GDM1 (cell line): ENCODE results near the gene BRWD1.

Experiments
- DNase-seq: peaks from one replicate; lab custom pipeline; 2025; lab: John Stamatoyannopoulos, UW

The BRWD1 gene

DNA sequence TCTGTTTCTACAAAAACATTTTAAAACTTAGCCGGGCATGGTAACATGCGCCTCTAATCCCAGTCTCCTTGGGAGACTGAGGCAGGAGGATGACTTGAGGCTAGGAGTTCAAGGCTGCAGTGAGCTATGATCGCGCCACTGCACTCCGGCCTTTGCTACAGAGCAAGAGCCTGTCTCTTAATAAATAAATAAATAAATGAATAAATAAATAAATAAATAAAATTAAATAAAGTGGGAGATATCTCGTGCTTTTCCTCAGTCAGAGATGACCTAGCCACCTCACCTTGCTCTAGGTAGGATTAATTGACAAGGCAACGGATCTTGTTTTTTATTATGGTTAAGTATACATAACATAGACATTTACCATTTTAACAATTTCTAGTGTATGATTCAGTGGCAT lies 14.3 kb upstream of the BRWD1 start:
- DNase-seq = no peak

DNA sequence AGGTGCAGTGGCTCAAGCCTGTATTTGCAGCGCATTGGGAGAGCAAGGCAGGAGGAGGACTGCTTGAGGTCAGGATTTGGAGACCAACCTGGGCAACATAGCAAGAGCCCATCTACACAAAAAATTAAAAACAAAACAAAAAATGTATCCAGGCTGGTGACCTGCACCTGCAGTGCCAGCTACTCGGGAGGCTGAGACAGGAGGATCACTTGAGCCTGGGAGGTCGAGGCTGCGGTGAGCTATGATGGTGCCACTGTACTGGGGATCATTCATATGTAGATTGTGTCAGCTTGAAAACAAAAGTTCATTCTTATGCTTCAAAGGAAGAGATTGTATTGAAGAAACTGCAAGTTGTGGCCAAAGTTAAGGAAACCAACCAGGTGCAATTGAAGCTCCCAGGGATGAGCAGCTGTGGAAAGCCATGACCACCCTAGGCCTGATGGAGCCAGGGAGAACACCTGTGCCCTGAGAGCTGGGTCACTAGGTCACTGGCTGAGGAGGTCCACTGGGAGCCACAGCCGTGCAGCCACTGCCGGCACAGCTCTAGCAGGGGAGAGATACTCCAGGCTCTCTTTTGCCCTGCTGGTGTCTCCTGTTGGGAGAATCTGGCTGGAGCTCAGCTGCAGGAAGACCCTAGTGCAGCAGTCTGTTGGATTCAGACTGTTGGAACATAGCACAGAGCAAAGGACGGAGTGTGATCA lies 13.3 kb upstream of the BRWD1 start:
- no peak for DNase-seq

DNA sequence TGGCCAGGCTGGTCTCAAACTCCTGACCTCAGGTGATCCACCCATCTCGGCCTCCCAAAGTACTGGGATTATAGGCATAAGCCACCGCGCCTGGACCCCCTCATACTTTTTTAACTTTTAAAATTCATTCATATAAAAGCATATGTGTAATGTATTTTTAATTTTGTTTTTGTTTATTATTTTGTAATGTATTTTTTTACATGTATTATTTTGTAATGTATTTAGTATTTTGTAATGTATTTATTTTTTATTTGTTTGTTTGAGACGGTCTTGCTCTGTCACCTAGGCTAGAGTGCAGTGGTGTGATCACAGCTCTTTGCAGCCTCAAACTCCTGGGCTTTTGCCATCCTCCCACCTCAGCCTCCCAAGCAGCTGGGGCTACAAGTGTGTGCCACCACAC lies 12.0 kb upstream of the BRWD1 start:
- DNase-seq = no peak

DNA sequence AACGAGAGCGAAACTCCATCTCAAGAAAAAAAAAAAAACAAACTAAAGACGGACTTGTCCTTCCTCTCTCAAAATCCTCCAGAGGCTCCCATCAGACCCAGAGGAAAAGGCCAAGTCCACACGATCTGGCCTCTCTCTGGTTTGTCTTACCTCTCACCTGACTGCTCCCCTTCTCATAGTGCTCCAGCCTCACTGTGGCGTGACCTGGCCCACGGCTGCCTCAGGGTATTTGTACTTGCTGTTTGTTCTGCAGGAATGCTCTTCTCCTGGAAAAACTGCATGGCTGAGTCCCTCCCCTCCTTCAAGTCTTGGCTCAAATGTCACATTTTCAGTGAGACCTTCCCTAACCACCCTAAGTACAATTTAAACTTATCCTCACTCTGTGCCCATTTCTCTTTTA lies 8.0 kb upstream of the BRWD1 start:
- DNase-seq = no peak

DNA sequence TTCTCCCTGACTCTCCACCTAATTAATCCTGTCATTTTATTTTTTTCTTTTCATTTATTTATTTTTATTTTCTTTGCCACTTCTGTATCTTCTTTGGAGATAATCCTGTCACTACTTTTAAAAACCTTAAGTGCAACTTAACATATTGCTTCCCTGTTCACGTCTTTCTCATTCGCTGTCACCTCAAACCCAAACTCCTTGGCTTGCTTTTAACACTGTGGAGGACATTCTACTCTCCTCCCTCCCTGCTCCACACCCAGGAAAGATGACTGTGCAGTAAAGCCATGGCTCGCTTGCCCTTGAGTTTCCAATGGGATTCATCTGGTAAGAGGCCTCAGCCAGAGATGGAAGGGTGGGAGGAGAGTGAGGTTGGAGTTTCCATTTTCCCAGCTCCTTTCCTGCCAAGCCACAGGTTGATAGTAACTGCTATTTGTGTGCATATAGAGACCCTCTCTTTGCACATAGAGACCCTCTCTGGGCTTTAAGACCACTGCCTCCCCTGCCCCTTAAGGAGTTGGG lies 6.4 kb upstream of the BRWD1 start:
- no peak for DNase-seq

DNA sequence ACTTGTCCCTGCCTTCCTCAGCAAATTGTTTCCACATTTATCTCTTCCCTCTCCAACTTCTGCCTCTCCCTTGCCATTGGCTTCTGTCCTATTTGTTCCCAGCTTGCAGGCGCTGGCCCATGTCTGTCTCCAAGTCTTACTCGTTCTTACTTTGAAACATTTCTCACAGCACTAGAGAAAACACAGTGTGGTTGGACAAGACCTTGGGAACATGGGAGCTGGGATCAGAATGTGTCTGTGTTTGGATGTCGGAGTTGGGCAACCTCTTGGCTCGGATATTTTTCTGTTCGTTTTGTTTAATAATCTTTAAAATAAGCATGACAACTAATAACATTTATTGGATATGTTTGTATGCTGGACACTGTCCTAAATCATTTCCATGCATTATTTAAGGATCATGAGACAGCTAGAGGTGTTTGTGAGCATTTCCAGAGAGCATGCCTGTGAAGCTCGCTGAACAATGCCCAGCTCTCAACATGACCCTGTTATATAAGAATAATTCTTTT lies 5.9 kb upstream of the BRWD1 start:
- no peak for DNase-seq

DNA sequence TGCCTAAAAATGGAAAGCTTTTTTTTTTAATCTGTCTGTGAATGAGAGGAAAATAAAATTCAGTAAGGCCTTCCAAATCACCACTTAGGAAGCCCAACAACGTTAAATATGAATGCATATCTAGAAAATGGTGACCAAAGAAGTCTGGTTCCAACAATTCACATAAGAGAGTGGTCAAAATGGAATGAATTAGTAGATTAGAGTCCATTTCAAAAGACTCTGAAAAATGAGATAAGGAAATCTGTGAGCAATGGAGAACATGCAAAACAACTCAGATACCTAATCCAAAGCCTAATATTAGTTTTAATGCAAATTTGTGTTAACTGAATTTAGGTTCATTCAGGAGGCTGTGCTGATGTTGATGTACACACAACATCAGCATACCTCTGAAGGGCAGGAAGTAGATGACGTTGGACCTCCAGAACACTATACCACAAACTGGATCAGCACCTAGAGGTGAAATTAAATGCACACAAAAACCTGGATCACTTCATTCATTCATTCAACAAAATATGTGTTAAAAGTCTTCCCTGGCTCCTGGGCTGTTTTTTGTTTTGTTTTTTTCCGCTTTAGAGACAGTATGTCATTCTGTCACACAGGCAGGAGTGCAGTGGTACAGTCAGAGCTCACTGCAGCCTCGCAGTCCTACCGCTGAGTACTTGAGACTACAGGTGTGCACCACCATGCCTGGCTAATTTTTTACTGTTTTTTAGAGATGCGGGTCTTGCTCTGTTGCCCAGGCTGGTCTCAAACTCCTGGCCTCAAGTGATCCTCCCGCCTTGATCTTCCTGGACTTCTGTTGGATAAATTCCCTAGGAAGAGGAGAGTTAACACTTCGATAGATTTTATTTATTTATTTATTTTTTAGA lies 4.9 kb upstream of the BRWD1 start:
- DNase-seq = no peak

DNA sequence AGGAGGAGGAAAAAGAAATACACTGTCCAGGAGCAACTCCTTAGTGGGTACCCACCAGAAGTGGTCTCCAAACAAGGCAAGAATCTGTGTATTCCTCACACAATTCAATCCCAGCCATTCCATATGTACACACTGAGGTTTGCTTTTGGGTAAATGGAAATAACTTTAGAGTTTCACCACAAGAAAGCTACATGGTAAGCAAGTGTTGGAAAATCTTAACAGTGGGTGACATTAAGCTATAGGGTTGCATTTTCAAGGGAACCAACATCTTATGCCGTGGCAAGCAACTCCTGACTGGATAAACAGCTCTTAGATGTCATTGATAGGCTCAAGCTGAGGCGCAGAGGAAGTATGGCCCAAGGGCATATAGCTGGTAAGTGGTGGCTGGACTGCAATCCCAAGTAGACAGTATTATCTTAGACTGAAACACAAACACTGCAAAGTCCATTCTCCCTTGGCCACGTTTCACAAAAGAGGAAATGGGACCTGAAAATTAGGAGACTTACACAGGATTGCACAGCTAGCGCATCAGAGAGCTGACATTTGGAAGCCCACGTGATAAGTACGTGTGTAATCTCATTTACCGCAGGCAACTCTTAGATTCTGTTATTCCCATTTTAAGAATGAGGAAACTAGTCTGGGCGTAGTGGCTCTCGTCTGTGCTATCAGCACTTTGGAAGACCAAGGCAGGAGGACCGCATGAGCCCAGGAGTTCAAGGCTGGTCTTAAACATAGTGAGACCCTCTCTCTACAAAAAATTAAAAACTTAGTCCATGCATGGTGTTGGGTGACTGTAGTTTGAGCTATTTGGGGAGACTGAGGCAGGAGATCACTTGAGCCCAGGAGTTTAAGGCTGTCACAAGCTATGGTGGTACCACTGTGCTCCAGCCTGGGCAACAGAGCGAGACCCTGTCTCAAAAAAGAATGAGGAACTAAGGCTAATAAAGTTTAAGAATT lies 4.0 kb upstream of the BRWD1 start:
- DNase-seq = no peak

DNA sequence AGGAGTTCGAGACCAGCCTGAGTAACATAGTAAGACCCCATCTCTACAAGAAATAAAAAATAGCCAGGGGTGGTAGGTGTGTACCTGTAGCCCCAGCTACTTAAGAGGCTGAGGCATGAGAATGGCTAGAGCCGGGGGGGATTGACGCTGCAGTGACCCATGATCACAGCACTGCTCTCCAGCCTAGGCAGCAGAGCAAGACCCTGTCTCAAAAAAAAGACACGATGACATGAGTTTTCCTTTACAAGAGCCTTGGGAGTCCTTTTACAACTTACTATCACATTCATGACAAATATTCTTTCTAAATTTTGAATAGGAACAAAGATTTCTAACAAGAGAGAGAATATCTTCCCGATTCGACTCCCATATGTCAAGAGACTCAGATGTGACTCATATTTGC lies 3.3 kb upstream of the BRWD1 start:
- DNase-seq = no peak

DNA sequence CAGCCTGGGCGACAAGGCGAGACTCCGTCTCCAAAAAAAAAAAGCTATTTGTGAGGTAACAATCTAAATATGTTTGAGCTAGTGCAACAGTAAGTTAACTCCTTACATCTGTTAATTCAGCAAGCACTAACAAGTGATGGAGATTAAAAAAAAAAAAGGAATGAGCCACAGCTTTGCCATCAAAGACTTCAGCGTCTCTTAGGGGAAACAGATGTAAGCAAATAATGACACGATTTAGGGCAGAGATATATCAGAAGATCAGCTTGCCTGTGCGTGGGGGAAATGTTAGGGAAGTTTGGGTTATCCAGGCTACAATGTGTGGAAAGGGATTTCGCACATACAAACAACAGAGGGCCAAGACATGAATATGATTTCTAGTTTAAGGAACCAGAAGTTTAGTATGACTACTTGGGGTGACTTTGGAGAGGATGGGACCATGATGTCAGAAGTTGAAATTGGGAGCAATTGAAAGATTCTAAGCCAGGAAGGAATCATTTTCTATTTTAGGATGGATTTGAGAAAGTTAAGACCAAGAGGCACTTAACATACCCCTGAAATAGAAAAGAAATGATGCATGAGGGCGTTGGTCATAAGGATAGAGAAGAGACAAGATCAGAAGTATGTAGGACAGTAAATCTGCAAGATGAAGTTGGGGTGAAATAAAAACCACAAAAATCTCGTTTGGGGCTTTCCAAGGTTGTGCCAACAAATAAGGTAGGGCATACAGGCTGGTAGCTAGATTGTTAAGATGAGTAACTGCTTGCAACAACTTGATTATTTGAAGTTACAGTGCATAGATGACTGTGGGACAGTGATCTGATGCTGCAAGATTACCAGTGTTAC lies 2.4 kb upstream of the BRWD1 start:
- no peak for DNase-seq

DNA sequence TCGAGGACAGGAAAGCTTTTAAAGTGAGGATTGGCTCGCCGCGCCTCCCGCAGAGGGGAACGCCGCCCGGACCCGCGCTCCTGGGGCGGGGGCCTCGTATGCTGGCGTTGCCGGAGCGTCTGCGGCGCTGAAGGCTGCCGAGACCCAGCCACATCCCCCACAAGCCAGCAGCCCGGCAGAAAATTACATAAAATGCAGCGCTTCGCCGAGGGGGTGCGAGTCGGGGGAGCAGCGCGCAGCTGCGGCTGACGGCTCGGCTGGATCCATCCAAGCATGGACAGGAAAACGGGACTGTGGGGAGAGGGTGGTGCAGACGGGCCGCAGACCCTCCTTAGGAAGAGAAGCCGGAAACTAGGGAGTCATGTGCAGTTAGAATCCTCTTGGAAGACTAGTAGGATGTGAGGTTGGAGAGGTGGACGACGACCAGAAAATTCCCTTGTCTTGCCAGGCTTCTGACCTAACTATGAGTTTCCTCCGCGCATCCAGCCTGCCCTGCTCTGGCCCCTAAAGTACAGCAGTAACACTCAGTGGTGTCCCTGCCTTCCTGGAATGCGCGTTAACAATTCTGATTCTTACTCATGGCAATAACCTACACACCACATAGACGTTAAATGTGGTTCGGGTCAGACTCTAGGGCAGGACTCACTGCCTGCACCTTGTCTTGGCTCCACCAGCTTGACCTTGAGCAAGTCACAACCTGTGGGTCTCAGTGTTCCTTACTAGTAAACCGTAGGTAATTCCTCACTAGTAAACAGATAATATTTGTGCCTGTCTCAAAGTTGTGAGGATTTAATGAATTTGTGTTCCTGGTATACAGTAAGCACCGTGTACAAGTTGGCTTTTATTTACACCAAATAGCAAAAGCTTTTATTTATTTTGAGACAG lies 953 bp upstream of the BRWD1 start:
- DNase-seq = peak; percentile 13

DNA sequence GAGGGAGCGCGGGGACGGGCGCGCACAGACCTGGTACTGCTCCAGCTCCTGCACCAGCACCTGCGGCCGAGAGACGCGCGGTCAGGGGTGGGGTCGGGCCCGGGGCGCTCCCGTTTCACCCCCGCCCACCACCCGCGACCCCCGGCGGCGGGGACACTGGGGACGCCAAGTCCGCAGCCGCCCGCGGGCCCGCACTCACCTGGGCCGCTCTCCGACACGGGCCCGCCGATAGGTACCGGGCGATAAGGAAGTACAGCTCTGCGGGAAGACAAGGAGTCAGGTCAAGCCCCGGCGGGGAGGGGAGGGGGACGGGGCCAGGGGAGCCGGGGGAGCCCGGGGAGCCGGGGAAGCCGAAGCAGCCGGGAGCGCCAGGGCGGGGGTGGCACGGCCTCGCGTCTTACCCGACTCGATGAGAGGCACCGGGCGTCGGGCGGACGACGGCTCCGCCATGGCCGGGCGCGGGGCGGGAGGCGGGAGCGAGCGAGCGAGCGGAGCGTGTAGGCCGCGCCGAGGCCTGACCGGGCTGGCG lies 326 bp downstream of the BRWD1 start:
- no peak for DNase-seq

DNA sequence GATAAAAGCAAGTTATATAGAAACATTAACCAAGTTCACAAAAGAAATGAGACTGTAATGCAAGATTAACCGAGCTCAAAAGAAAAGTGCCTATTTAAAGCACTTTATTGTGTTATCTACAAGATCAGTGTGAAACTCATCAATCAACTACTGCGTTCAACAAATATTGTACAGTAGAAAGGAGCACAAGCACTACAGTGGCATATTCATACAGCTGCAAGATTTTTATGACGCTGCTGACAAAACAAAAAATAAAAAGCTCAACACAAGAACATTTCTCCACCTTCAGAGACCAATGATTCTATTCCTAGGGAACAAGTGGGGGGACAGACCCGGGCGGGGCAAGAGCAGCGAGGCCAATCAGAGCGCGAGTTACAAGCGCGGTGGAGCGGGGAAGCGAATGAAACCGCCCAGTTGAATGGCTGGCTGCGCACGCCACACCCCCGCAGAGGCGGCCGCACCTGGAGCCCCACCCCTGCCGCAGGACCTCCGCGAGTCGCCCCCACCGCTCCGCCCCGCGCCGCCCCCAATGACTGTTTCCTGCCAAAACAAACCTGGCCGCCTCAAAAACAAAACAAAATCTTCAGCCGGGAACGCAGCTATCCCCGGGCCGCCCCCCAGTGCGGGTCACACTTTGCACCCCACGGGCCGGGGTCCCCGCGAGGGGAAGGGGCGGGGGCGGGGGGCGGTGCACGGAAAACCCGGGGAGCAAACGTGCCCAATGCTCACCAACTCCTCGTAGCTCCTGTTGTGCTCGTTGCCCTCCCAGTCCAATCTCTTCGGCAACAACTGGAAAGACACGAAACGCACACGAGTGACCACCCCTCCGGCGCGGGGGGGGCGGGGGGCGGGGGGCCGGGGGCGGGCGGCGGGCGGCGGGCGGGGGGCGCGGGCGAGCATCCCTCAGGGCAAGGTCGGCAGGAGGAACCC lies 1.1 kb downstream of the BRWD1 start:
- DNase-seq = peak; percentile 86

DNA sequence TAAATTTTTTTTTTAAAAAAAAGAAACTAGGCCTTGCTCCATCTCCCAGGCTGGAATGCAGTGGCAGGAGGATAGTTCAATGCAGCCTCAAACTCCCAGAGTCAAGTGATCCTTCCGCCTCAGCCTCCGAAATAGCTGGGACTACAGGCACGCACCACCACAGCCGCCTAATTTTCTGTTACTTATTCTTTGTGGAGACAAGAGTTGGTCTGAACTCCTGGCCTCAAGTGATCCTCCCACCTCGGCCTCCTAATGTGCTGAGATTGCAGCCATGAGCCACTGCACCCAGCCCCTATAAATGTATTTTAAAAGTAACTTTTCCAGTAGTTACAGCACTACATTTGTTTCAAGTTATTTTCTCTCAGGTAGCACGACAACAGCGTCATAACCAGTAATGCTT lies 2.3 kb downstream of the BRWD1 start:
- DNase-seq = no peak

DNA sequence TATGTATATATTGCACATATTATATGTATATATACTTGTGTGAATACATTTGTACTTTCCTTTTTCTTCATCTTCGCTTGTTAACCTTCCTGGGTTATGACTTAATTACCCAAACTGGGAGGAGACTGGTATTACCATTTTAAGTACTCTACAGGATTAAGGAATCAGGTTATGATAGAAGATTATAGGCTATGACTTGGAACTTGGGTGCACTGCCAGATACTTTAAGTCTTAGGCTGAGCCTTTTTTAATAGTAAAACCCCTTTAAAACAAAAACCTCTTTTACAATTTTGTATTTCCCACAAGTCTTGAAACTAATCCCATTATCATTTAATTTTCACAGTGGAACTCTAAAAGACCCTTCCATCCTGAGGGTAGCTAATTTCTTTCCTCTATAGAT lies 6.0 kb downstream of the BRWD1 start:
- DNase-seq = no peak

DNA sequence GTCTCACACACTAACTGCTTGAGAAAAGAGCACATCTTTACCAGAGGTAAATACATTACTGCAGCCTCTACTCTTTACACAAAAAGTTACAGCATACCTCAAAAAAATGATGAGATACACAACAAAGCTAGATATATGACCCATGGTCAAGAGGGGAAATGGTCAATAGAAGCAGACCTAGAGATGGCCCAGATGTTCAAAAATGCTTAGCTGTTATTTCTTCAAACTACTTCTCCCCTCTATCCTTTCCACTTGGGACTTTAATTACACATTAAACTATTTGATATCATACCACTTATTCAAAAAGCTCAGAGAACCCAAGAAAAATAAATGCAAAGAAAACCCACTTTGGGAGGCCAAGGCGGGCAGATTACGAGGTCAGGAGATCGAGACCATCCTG lies 12.8 kb downstream of the BRWD1 start:
- DNase-seq = no peak

DNA sequence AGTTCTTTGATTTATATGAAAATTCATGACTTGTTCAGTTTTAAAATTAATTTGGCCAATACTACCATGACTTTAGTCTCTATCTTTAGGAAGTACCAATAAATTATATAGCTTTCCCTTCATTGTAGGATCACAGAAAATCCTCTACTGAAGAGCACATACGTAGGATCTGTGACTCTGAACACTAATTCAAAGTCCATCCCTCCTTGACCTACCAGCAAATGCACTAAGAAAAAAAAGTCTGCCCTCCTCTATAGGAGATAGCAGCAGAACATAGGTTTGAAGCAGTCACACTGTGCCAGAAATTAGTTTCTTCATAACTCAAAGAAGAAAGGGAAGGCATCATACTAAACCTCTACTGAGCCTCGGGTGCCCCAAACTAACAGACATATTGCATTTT lies 16.5 kb downstream of the BRWD1 start:
- DNase-seq = no peak

DNA sequence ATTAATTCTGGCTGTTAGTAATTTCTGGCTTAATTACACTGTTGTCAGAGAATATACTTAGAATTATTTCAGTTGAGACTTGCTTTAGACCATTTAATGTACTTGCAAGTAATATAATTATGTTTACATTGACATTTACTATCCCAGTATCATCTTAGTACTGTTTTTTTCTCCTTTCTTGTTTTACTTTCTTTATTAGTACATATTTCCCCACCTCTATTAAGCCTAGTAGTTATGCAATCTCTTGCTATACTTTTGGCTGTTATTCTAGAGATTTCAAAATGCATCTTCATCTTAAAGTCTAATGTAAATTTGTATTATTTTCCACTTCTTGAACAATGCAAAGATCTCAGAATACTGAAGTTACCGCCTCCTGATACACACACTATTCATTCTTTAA lies 24.4 kb downstream of the BRWD1 start:
- no peak for DNase-seq

DNA sequence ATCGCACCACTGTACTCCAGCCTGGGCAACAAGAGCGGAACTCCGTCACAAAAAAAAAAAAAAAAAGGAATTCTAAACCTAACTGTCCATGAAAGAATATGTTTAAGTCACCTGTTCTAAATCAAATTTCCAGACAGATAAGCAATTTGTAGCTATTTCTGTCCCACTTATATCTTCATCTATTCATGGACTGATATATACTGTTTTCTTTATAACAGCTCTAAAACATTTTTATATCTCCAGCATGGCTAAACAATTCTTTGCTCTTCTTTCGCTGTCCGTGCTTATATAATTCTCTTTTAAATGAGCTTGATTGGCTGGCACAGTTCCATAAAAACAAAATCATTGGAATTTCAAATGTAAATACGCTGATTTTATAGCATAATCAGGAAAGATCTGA lies 30.5 kb downstream of the BRWD1 start:
- DNase-seq = no peak
